ENCODE results near the gene DTL.

The DTL gene

DNA sequence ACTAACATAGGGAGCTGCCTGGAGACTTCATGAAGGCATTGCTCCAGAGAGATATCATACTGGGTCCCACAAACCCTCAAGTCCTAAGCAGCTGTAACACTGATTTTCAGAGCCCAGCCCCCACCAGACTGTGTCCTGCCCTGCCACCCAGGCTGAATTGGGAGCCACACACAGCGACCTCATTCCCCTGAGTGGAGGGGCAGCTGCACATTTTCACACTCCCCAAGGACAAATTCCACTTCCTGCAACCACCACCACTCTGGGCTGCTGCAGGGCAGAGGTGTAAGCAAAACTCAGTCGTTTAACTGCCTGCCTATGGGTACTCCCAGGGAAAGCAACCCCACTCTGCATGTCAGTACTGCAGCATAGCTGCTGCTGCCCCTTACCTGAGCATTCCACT, 19.8 kb downstream of the DTL start:
- DNase-seq (ENCODE audit: low read depth) = no peak
- no peak overlapping the region for H3K4me3 ChIP-seq (ENCODE audit: low read depth, low read length)
- TF ChIP-seq CTCF (IDR thresholded peaks at IDR 0.05; ENCODE audit: insufficient read depth, low read depth, low read length, missing control alignments) = no peak

GRCh38 chr1:212060632-212061472, 25.3 kb downstream of the DTL start:
- no peak overlapping the region for H3K4me3 ChIP-seq (ENCODE audit: low read depth, low read length)
- no peak for DNase-seq (ENCODE audit: low read depth)
- TF ChIP-seq CTCF (IDR thresholded peaks at IDR 0.05; ENCODE audit: insufficient read depth, low read depth, low read length, missing control alignments) = no peak

- TF ChIP-seq CTCF (IDR thresholded peaks at IDR 0.05; ENCODE audit: insufficient read depth, low read depth, low read length, missing control alignments) = peak; percentile 61
- no peak overlapping the region for H3K4me3 ChIP-seq (ENCODE audit: low read depth, low read length)
- DNase-seq (ENCODE audit: low read depth) = peak; percentile 45
Observed at GRCh38 chr1:212062832-212063438, 27.4 kb downstream of the DTL start.

DNA sequence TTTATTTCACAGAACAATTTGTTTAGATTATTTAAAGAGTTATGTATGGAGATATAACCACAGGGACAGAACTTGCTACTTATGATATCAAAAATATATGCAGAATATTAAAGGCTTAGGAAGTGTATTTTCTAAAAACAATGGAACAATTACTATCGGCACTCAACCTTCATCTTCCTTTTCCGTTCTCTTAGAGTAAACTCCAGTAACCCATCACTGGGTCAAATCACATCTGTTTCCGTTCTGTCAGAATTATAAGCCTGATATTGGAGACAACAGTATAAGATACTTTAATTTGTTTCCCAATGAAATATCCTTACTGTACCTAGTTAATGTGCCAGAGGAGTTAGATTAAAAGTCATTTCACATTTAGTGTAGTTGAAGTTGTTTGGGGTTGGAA, 32.2 kb downstream of the DTL start:
- DNase-seq (ENCODE audit: low read depth) = no peak
- no peak overlapping the region for H3K4me3 ChIP-seq (ENCODE audit: low read depth, low read length)
- no peak for TF ChIP-seq CTCF (IDR thresholded peaks at IDR 0.05; ENCODE audit: insufficient read depth, low read depth, low read length, missing control alignments)

DNA sequence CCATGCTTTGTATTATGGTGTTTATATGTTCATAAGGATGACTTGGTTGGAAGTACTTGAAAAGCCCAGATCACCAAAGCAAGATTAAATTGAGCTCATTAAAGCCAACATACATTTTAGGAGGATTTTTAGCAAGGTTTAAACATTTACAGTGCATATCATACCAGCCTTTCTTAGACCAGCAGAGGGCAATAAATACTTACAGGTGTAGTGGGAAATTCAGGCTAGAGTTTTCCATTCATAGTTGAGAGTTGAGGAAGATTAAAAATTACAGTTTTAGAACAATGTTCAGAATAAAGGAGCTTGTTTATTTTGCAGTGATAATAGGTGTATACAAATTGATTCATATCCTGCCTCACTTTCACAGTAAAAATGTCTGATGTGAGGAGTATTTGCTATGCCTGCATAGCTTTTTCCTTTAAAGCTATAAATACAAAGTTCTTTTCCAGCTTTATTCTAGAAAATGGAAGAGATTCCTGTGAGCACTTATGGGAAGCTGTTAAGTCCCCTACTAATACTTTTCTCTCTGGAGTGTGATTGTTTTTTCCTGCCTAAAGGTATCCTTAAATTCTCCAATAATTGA, 35.3 kb downstream of the DTL start:
- peak; percentile 37 for DNase-seq (ENCODE audit: low read depth)
- TF ChIP-seq CTCF (IDR thresholded peaks at IDR 0.05; ENCODE audit: insufficient read depth, low read depth, low read length, missing control alignments) = peak; percentile 36
- no peak overlapping the region for H3K4me3 ChIP-seq (ENCODE audit: low read depth, low read length)

GRCh38 chr1:212072047-212072446, 36.5 kb downstream of the DTL start:
- H3K4me3 ChIP-seq (ENCODE audit: low read depth, low read length) = no peak overlapping the region
- no peak for TF ChIP-seq CTCF (IDR thresholded peaks at IDR 0.05; ENCODE audit: insufficient read depth, low read depth, low read length, missing control alignments)
- DNase-seq (ENCODE audit: low read depth) = no peak

Measured in GM12865 (cell line).